Ovary (tissue), 3 donors: Measurements from ENCODE around the gene SRRM5.

Source experiments
- CTCF ChIP-seq, 3 donors: fragments of 450-650 bp in 2 of 3; fragments of 200-600 bp in 1 of 3; IDR thresholded peaks; one replicate each; pipeline versions ENCODE4 v1.5.1 to v1.8.0; 2016 to 2022; ENCODE audit warnings: antibody characterized with exemption in 3 of 3, mild to moderate bottlenecking in 1 of 3
- EP300 ChIP-seq: sonication (generic); formaldehyde crosslinking; IDR thresholded peaks from one replicate; pipeline ENCODE4 v1.6.1; 2017; ENCODE audit warnings: antibody characterized with exemption
- POLR2A ChIP-seq: fragments of 450-650 bp; IDR thresholded peaks from one replicate; pipeline ENCODE4 v1.6.1; 2017; ENCODE audit warnings: antibody characterized with exemption, mild to moderate bottlenecking, moderate library complexity
- donor health status: DM: no; HTN: no; CAD: no.

DNA sequence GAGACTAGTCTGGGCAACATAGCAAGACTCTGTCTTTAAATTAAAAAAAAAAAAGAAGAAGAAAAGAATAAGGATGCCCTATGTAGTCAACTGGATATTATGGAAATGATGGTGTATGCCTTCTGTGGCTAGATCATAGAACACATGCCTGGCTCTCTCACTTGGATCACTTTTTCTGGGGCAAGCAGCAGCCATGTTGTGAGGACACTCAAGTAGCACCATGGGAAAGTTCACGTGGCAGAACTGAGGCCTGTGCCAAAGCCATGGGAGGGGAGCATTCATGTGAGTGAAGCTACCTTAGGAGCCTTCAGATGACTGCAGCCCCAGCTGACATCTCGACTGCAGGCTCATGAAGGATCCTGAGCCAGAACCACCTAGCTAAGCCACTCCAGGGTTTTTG, 46.1 kb downstream of the SRRM5 start:
- TF ChIP-seq POLR2A, result no peak
- no peak for TF ChIP-seq CTCF (IDR thresholded peaks at IDR 0.05)
- no peak for TF ChIP-seq EP300
